ENCODE data around the gene B4GALNT3.

Gene B4GALNT3

GRCh38 chr12:546920-547845 lies 87.4 kb downstream of the B4GALNT3 start:
- no peaks in the 10 kb centered on the region for H3K9me3 ChIP-seq (ENCODE audit: control insufficient read depth, low read length)
- no peak overlapping the region for H3K27ac ChIP-seq (ENCODE audit: low read depth, low read length, severe bottlenecking)
- WGBS, 2 experiments (ENCODE audit: insufficient coverage in 2 of 2): 40 to 74% methylated on average over 16 to 36 of the region's 44 CpGs
- no peak overlapping the region for H3K4me3 ChIP-seq (ENCODE audit: extremely low read depth, insufficient read depth, low read length, poor library complexity, severe bottlenecking)
- H3K36me3 ChIP-seq (ENCODE audit: control insufficient read depth, insufficient read depth, low read length): peaks cover 23% of the 10 kb centered on the region
- H3K4me1 ChIP-seq (ENCODE audit: control insufficient read depth, insufficient read depth, low read length, poor library complexity, severe bottlenecking): peaks cover 7% of the 10 kb centered on the region

GRCh38 chr12:547883-548470 lies 88.2 kb downstream of the B4GALNT3 start:
- H3K27ac ChIP-seq (ENCODE audit: low read depth, low read length, severe bottlenecking): no peak overlapping the region
- H3K4me3 ChIP-seq (ENCODE audit: extremely low read depth, insufficient read depth, low read length, poor library complexity, severe bottlenecking): no peak overlapping the region
- no peaks in the 10 kb centered on the region for H3K9me3 ChIP-seq (ENCODE audit: control insufficient read depth, low read length)
- no peaks in the 10 kb centered on the region for H3K4me1 ChIP-seq (ENCODE audit: control insufficient read depth, insufficient read depth, low read length, poor library complexity, severe bottlenecking)
- peaks cover 26% of the 10 kb centered on the region for H3K36me3 ChIP-seq (ENCODE audit: control insufficient read depth, insufficient read depth, low read length)
- WGBS, 2 experiments (ENCODE audit: insufficient coverage in 2 of 2): 97 to 98% methylated on average over 6 to 10 of the region's 13 CpGs

GRCh38 chr12:549476-550082 lies 89.8 kb downstream of the B4GALNT3 start:
- no peaks in the 10 kb centered on the region for H3K4me1 ChIP-seq (ENCODE audit: control insufficient read depth, insufficient read depth, low read length, poor library complexity, severe bottlenecking)
- no peaks in the 10 kb centered on the region for H3K9me3 ChIP-seq (ENCODE audit: control insufficient read depth, low read length)
- WGBS, 2 experiments (ENCODE audit: insufficient coverage in 2 of 2): 94 to 95% methylated on average over 24 to 26 of the region's 29 CpGs
- H3K4me3 ChIP-seq (ENCODE audit: extremely low read depth, insufficient read depth, low read length, poor library complexity, severe bottlenecking): no peak overlapping the region
- H3K36me3 ChIP-seq (ENCODE audit: control insufficient read depth, insufficient read depth, low read length): peaks cover 29% of the 10 kb centered on the region
- H3K27ac ChIP-seq (ENCODE audit: low read depth, low read length, severe bottlenecking): no peak overlapping the region

- Histone ChIP-seq H3K27ac (ENCODE audit: low read depth, low read length, severe bottlenecking) (no peak overlapping the region), H3K9me3 (ENCODE audit: control insufficient read depth, low read length) (no peaks in the 10 kb centered on the region), H3K36me3 (ENCODE audit: control insufficient read depth, insufficient read depth, low read length) (peaks cover 34% of the 10 kb centered on the region), H3K4me3 (ENCODE audit: extremely low read depth, insufficient read depth, low read length, poor library complexity, severe bottlenecking) (no peak overlapping the region), H3K4me1 (ENCODE audit: control insufficient read depth, insufficient read depth, low read length, poor library complexity, severe bottlenecking) (no peaks in the 10 kb centered on the region)
- 91 to 94% methylated on average over 13 to 16 of the region's 18 CpGs for WGBS, 2 experiments (ENCODE audit: insufficient coverage in 2 of 2)
Measured at GRCh38 chr12:550473-551260, 90.9 kb downstream of the B4GALNT3 start.

- H3K36me3 ChIP-seq (ENCODE audit: control insufficient read depth, insufficient read depth, low read length): peaks cover 36% of the 10 kb centered on the region
- H3K9me3 ChIP-seq (ENCODE audit: control insufficient read depth, low read length): no peaks in the 10 kb centered on the region
- H3K4me3 ChIP-seq (ENCODE audit: extremely low read depth, insufficient read depth, low read length, poor library complexity, severe bottlenecking): no peak overlapping the region
- WGBS, 2 experiments (ENCODE audit: insufficient coverage in 2 of 2): 71 to 86% methylated on average over 3 to 5 of the region's 6 CpGs
- H3K4me1 ChIP-seq (ENCODE audit: control insufficient read depth, insufficient read depth, low read length, poor library complexity, severe bottlenecking): no peaks in the 10 kb centered on the region
- no peak overlapping the region for H3K27ac ChIP-seq (ENCODE audit: low read depth, low read length, severe bottlenecking)
Measured at GRCh38 chr12:552466-552865, 92.7 kb downstream of the B4GALNT3 start.

- Histone ChIP-seq H3K27ac (ENCODE audit: low read depth, low read length, severe bottlenecking) (no peak overlapping the region), H3K9me3 (ENCODE audit: control insufficient read depth, low read length) (no peaks in the 10 kb centered on the region), H3K4me1 (ENCODE audit: control insufficient read depth, insufficient read depth, low read length, poor library complexity, severe bottlenecking) (no peaks in the 10 kb centered on the region), H3K36me3 (ENCODE audit: control insufficient read depth, insufficient read depth, low read length) (peaks cover 33% of the 10 kb centered on the region), H3K4me3 (ENCODE audit: extremely low read depth, insufficient read depth, low read length, poor library complexity, severe bottlenecking) (no peak overlapping the region)
- 94 to 97% methylated on average over 19 to 23 of the region's 23 CpGs for whole genome bisulfite sequencing, 2 experiments (ENCODE audit: insufficient coverage in 2 of 2)
Measured at GRCh38 chr12:553216-554000, 93.7 kb downstream of the B4GALNT3 start.

- H3K4me3 ChIP-seq (ENCODE audit: extremely low read depth, insufficient read depth, low read length, poor library complexity, severe bottlenecking): no peak overlapping the region
- 89 to 94% methylated on average over 7 of the region's 8 CpGs for WGBS, 2 experiments (ENCODE audit: insufficient coverage in 2 of 2)
Measured at GRCh38 chr12:554001-554285, 94.2 kb downstream of the B4GALNT3 start.

GRCh38 chr12:556498-556897 lies 96.8 kb downstream of the B4GALNT3 start:
- Histone ChIP-seq H3K36me3 (ENCODE audit: control insufficient read depth, insufficient read depth, low read length) (peaks cover 17% of the 10 kb centered on the region), H3K4me1 (ENCODE audit: control insufficient read depth, insufficient read depth, low read length, poor library complexity, severe bottlenecking) (no peaks in the 10 kb centered on the region), H3K27ac (ENCODE audit: low read depth, low read length, severe bottlenecking) (no peak overlapping the region), H3K9me3 (ENCODE audit: control insufficient read depth, low read length) (no peaks in the 10 kb centered on the region), H3K4me3 (ENCODE audit: extremely low read depth, insufficient read depth, low read length, poor library complexity, severe bottlenecking) (no peak overlapping the region)
- 85 to 95% methylated on average over 17 to 20 of the region's 20 CpGs for WGBS, 2 experiments (ENCODE audit: insufficient coverage in 2 of 2)

More at GRCh38 chr12:554001-554285, 94.2 kb downstream of the B4GALNT3 start:
- H3K27ac ChIP-seq (ENCODE audit: low read depth, low read length, severe bottlenecking): no peak overlapping the region
- H3K4me1 ChIP-seq (ENCODE audit: control insufficient read depth, insufficient read depth, low read length, poor library complexity, severe bottlenecking): no peaks in the 10 kb centered on the region
- no peaks in the 10 kb centered on the region for H3K9me3 ChIP-seq (ENCODE audit: control insufficient read depth, low read length)
- H3K36me3 ChIP-seq (ENCODE audit: control insufficient read depth, insufficient read depth, low read length): peaks cover 30% of the 10 kb centered on the region

GRCh38 chr12:558580-558979 lies 98.8 kb downstream of the B4GALNT3 start:
- no peaks in the 10 kb centered on the region for H3K4me1 ChIP-seq (ENCODE audit: control insufficient read depth, insufficient read depth, low read length, poor library complexity, severe bottlenecking)
- 89 to 92% methylated on average over 2 of the region's 4 CpGs for WGBS, 2 experiments (ENCODE audit: insufficient coverage in 2 of 2)
- no peak overlapping the region for H3K4me3 ChIP-seq (ENCODE audit: extremely low read depth, insufficient read depth, low read length, poor library complexity, severe bottlenecking)
- H3K9me3 ChIP-seq (ENCODE audit: control insufficient read depth, low read length): no peaks in the 10 kb centered on the region
- no peak overlapping the region for H3K27ac ChIP-seq (ENCODE audit: low read depth, low read length, severe bottlenecking)
- peaks cover 14% of the 10 kb centered on the region for H3K36me3 ChIP-seq (ENCODE audit: control insufficient read depth, insufficient read depth, low read length)

Data from mesodermal cell (in vitro differentiated cells).